H9 (cell line): ENCODE results near the gene ADAR. TPM values are rescaled to one million over a fixed set of nuclear protein-coding genes. Genes with fewer than 3 reads are reported as not detected.

Source experiments
- DNase-seq: peaks from one replicate; pipeline ENCODE4 v3.0.0-alpha.2; 2017
- H2AFZ ChIP-seq: one replicate; pipeline ENCODE4 v1.6.1; 2013; ENCODE audit warnings: mild to moderate bottlenecking, low read length, control low read depth, moderate library complexity
- H2AK5ac ChIP-seq: 2 replicates; pipeline ENCODE4 v1.6.1; 2013; ENCODE audit warnings: low read length, control low read depth, mixed read lengths; ENCODE audit not compliant: insufficient read length
- H2BK120ac ChIP-seq: one replicate; pipeline ENCODE4 v1.6.1; 2013; ENCODE audit warnings: low read depth, mild to moderate bottlenecking, low read length, control low read depth, inconsistent platforms; ENCODE audit not compliant: poor library complexity, severe bottlenecking
- H2BK12ac ChIP-seq: 2 replicates; pipeline ENCODE4 v1.6.1; 2013; ENCODE audit warnings: low read length, control low read depth, mixed read lengths, low read depth; ENCODE audit not compliant: insufficient read length
- H2BK15ac ChIP-seq: 2 replicates; pipeline ENCODE4 v1.6.1; 2013; ENCODE audit warnings: low read depth, low read length, control low read depth
- H2BK20ac ChIP-seq: one replicate; pipeline ENCODE4 v1.6.1; 2013; ENCODE audit warnings: low read depth, mild to moderate bottlenecking, low read length, control low read depth, inconsistent platforms; ENCODE audit not compliant: poor library complexity, severe bottlenecking
- H2BK5ac ChIP-seq: 2 replicates; pipeline ENCODE4 v1.6.1; 2013; ENCODE audit warnings: low read length, control low read depth, mixed read lengths; ENCODE audit not compliant: insufficient read length
- H3K14ac ChIP-seq: 2 replicates; pipeline ENCODE4 v1.6.1; 2013; ENCODE audit warnings: low read length, control low read depth; ENCODE audit not compliant: insufficient read depth
- H3K18ac ChIP-seq: 2 replicates; pipeline ENCODE4 v1.6.1; 2013; ENCODE audit warnings: low read depth, mild to moderate bottlenecking, mixed read lengths, low read length, control low read depth; ENCODE audit not compliant: insufficient read length
- H3K23ac ChIP-seq: 2 replicates; pipeline ENCODE4 v1.6.1; 2013; ENCODE audit warnings: low read length, control low read depth, mixed read lengths, low read depth; ENCODE audit not compliant: insufficient read length
- H3K23me2 ChIP-seq: 2 replicates; pipeline ENCODE4 v1.6.1; 2013; ENCODE audit warnings: low read depth, mild to moderate bottlenecking, mixed read lengths, low read length, control low read depth; ENCODE audit not compliant: insufficient read length, poor library complexity, severe bottlenecking
- H3K27ac ChIP-seq: 2 replicates; pipeline ENCODE4 v1.5.1; 2013; ENCODE audit warnings: low read length, control low read depth, mixed read lengths, low read depth; ENCODE audit not compliant: insufficient read length
- H3K27me3 ChIP-seq: 2 replicates; pipeline ENCODE4 v1.6.1; 2013; ENCODE audit warnings: low read length, control low read depth, inconsistent platforms; ENCODE audit not compliant: insufficient read depth
- H3K4ac ChIP-seq: 2 replicates; pipeline ENCODE4 v1.6.1; 2013; ENCODE audit warnings: low read depth, mild to moderate bottlenecking, control low read depth, inconsistent platforms, low read length, moderate library complexity
- H3K4me1 ChIP-seq: 2 replicates; pipeline ENCODE4 v1.6.1; 2013; ENCODE audit warnings: low read length, control low read depth, inconsistent platforms; ENCODE audit not compliant: insufficient read depth
- H3K4me2 ChIP-seq: 2 replicates; pipeline ENCODE4 v1.6.1; 2013; ENCODE audit warnings: low read length, control low read depth, mixed read lengths; ENCODE audit not compliant: insufficient read length, insufficient read depth
- H3K56ac ChIP-seq: 2 replicates; pipeline ENCODE4 v1.6.1; 2013; ENCODE audit warnings: low read depth, mild to moderate bottlenecking, mixed read lengths, low read length, control low read depth; ENCODE audit not compliant: insufficient read length
- H3K79me1 ChIP-seq: 2 replicates; pipeline ENCODE4 v1.6.1; 2013; ENCODE audit warnings: low read depth, mild to moderate bottlenecking, moderate library complexity, low read length, control low read depth, inconsistent platforms; ENCODE audit not compliant: insufficient read depth, poor library complexity, severe bottlenecking
- H3K79me2 ChIP-seq: 2 replicates; pipeline ENCODE4 v1.6.1; 2013; ENCODE audit warnings: low read length, control low read depth, inconsistent platforms; ENCODE audit not compliant: insufficient read depth
- H3K9ac ChIP-seq: 2 replicates; pipeline ENCODE4 v1.6.1; 2013; ENCODE audit warnings: low read length, control low read depth, mixed read lengths; ENCODE audit not compliant: insufficient read length; ENCODE audit errors: extremely low read depth
- H3K9me3 ChIP-seq: one replicate; pipeline ENCODE4 v1.6.1; 2013; ENCODE audit warnings: low read depth, low read length, inconsistent platforms; ENCODE audit not compliant: control insufficient read depth
- H3T11ph ChIP-seq: one replicate; pipeline ENCODE4 v1.6.1; 2013; ENCODE audit warnings: mild to moderate bottlenecking, low read length, control low read depth, inconsistent platforms
- H4K20me1 ChIP-seq: one replicate; pipeline ENCODE4 v1.6.1; 2013; ENCODE audit not compliant: control insufficient read depth, insufficient read length, insufficient read depth
- H4K5ac ChIP-seq: 2 replicates; pipeline ENCODE4 v1.6.1; 2013; ENCODE audit warnings: low read depth, mild to moderate bottlenecking, mixed read lengths, low read length, control low read depth; ENCODE audit not compliant: insufficient read length
- H4K8ac ChIP-seq: replicated peaks from 2 replicates; pipeline ENCODE4 v1.6.1; 2013; ENCODE audit warnings: low read length, control low read depth, mixed read lengths, low read depth; ENCODE audit not compliant: insufficient read length
- H4K91ac ChIP-seq: 2 replicates; pipeline ENCODE4 v1.6.1; 2013; ENCODE audit warnings: low read depth, mild to moderate bottlenecking, moderate library complexity, mixed read lengths, low read length, control low read depth; ENCODE audit not compliant: insufficient read length
- H3K27ac Mint-ChIP-seq, 3 experiments: 2 replicates in 2 of 3; 3 replicates in 1 of 3; pipeline ENCODE4 v1.8.0; 2020 to 2021; ENCODE audit warnings: mixed read lengths in 3 of 3, mild to moderate bottlenecking in 1 of 3, moderate library complexity in 1 of 3
- H3K27me3 Mint-ChIP-seq: 2 replicates; pipeline ENCODE4 v1.8.0; 2021; ENCODE audit warnings: low read depth, mild to moderate bottlenecking, moderate library complexity, mixed read lengths
- H3K36me3 Mint-ChIP-seq, 3 experiments: 2 replicates in 2 of 3; 3 replicates in 1 of 3; pipeline ENCODE4 v1.8.0; 2020 to 2021; ENCODE audit warnings: low read depth in 3 of 3, mixed read lengths in 3 of 3; ENCODE audit not compliant: insufficient read depth in 1 of 3
- H3K4me1 Mint-ChIP-seq, 2 experiments: 2 replicates each; pipeline ENCODE4 v1.8.0; 2020; ENCODE audit warnings: mixed read lengths in 2 of 2
- H3K4me3 Mint-ChIP-seq, 2 experiments: 2 replicates in 1 of 2; 3 replicates in 1 of 2; pipeline ENCODE4 v1.8.0; 2020 to 2021; ENCODE audit warnings: mild to moderate bottlenecking in 2 of 2, mixed read lengths in 2 of 2, moderate library complexity in 1 of 2
- H3K9me3 Mint-ChIP-seq, 2 experiments: 2 replicates in 1 of 2; 3 replicates in 1 of 2; pipeline ENCODE4 v1.8.0; 2020; ENCODE audit warnings: mild to moderate bottlenecking in 2 of 2, mixed read lengths in 2 of 2, moderate library complexity in 1 of 2
- CTCF ChIP-seq: fragments of 200-600 bp; sonication (generic); conservative IDR thresholded peaks from 3 replicates; pipeline ENCODE4 v1.8.0; 2021; ENCODE audit warnings: antibody characterized with exemption, mild to moderate bottlenecking
- WGBS: extraction: QIAGEN DNeasy Blood & Tissue Kit; methylation state at CpG from one replicate; pipeline ENCODE4 v1.1.7; 2013; ENCODE audit warnings: missing lambda C conversion rate, low lambda C conversion rate, mixed read lengths; ENCODE audit not compliant: insufficient read length; ENCODE audit errors: extremely low coverage; 5-methylcytosine and 5-hydroxymethylcytosine counted together
- total RNA-seq: library from RNA; stranded (reverse); gene quantifications from 2 replicates; pipeline ENCODE4 v1.2.1, GENCODE V29; 2021

Gene ADAR
- total RNA-seq, 1 experiment from 2014 or later: 236 TPM

- H3T11ph ChIP-seq: no peak overlapping the region
- WGBS: no CpG with 5 or more reads among the region's 1 CpG
These were observed 33.5 kb upstream of the ADAR start for GRCh38 chr1:154641534-154641933.

More at GRCh38 chr1:154641534-154641933, 33.5 kb upstream of the ADAR start:
- Histone ChIP-seq H3K27ac (no peak overlapping the region), H3K9ac (no peak overlapping the region), H2BK120ac (no peak overlapping the region), H3K4me2 (no peak overlapping the region), H3K14ac (no peak overlapping the region), H4K20me1 (no peaks in the 10 kb centered on the region), H3K79me2 (no peaks in the 10 kb centered on the region), H3K9me3 (no peaks in the 10 kb centered on the region), H2BK20ac (no peak overlapping the region), H3K23ac (no peak overlapping the region), H4K91ac (no peak overlapping the region), H2BK12ac (no peak overlapping the region), H3K56ac (no peak overlapping the region), H2BK5ac (no peak overlapping the region), H3K27me3 (no peaks in the 10 kb centered on the region), H4K8ac (no peak overlapping the region), H2BK15ac (no peak overlapping the region), H3K79me1 (no peaks in the 10 kb centered on the region), H2AFZ (no peak overlapping the region), H3K23me2 (no peaks in the 10 kb centered on the region), H3K18ac (no peak overlapping the region), H4K5ac (no peak overlapping the region), H3K4ac (no peak overlapping the region), H3K4me1 (no peaks in the 10 kb centered on the region), H2AK5ac (no peak overlapping the region)
- no peak for TF ChIP-seq CTCF
- Mint-ChIP-seq H3K9me3 (peaks cover 12 to 17% of the 10 kb centered on the region in 2 experiments), H3K27me3 (no peaks in the 10 kb centered on the region; the same call in 1 of the 2 replicates), H3K36me3 (peaks cover 3 to 5% (median 3%) of the 10 kb centered on the region in 3 experiments; a peak in 4 of 7 replicates), H3K4me1 (no peaks in the 10 kb centered on the region), H3K4me3 (no peak overlapping the region), H3K27ac (no peak overlapping the region)
- DNase-seq: no peak
